ENCODE measurements around the gene CD55.

GRCh38 chr1:207323425-207324225 is 2.1 kb downstream of the CD55 start:
- TF ChIP-seq POLR2A (IDR thresholded peaks at IDR 0.05) (no peak), CTCF (IDR thresholded peaks at IDR 0.05 in 4 of 5, conservative IDR thresholded peaks at IDR 0.05 in 1 of 5) (no peak)

All from gastrocnemius medialis (tissue), 4 donors.